Fibroblast of mammary gland (primary cell): ENCODE data around the gene ARHGAP15.

ENCODE experiments used
- DNase-seq: peaks from one replicate; pipeline ENCODE4 v3.0.0-alpha.2; 2010; ENCODE audit warnings: low read depth
- H3K4me3 ChIP-seq: 2 replicates; pipeline ENCODE4 v1.5.1; 2011; ENCODE audit warnings: low read depth, mild to moderate bottlenecking, low read length, moderate library complexity; ENCODE audit not compliant: control insufficient read depth
- CTCF ChIP-seq: conservative IDR thresholded peaks from 2 replicates; pipeline ENCODE4 v1.5.1; 2011; ENCODE audit warnings: low read depth, low read length, inconsistent platforms; ENCODE audit not compliant: control insufficient read depth, insufficient read depth

ARHGAP15 gene

GRCh38 chr2:143398781-143399180 is 269.6 kb downstream of the ARHGAP15 start:
- no peak overlapping the region for H3K4me3 ChIP-seq
- no peak for DNase-seq
- TF ChIP-seq CTCF = no peak

GRCh38 chr2:143399631-143400069 is 270.4 kb downstream of the ARHGAP15 start:
- DNase-seq = peak; percentile 30
- no peak for TF ChIP-seq CTCF

GRCh38 chr2:143401861-143402260 is 272.6 kb downstream of the ARHGAP15 start:
- TF ChIP-seq CTCF = no peak
- no peak for DNase-seq
- H3K4me3 ChIP-seq = no peak overlapping the region

More at GRCh38 chr2:143399631-143400069, 270.4 kb downstream of the ARHGAP15 start:
- H3K4me3 ChIP-seq = no peak overlapping the region

GRCh38 chr2:143402451-143402850 is 273.2 kb downstream of the ARHGAP15 start:
- TF ChIP-seq CTCF = no peak
- no peak for DNase-seq
- no peak overlapping the region for H3K4me3 ChIP-seq

- H3K4me3 ChIP-seq = no peak overlapping the region
- TF ChIP-seq CTCF = no peak
- DNase-seq = peak; percentile 23
Measured at GRCh38 chr2:143410082-143410897, 281.1 kb downstream of the ARHGAP15 start.

GRCh38 chr2:143415571-143415970 is 286.4 kb downstream of the ARHGAP15 start:
- no peak for TF ChIP-seq CTCF
- H3K4me3 ChIP-seq = no peak overlapping the region

More at GRCh38 chr2:143415571-143415970, 286.4 kb downstream of the ARHGAP15 start:
- no peak for DNase-seq
